Spleen (tissue), 7 donors: ENCODE results near the gene KIF19.

Source experiments
- POLR2A ChIP-seq, 3 donors: fragments of 450-650 bp; IDR thresholded peaks; one replicate each; pipeline ENCODE4 v1.5.1; 2017; ENCODE audit warnings: antibody characterized with exemption in 3 of 3, mild to moderate bottlenecking in 1 of 3
- TF ChIP-seq, protein P1 (sequence below), 11 experiments: fragments of 200-600 bp in 7 of 11; fragments of 450-650 bp in 4 of 11; sonication (generic) in 4 of 11; IDR thresholded peaks in 8 of 11; conservative IDR thresholded peaks in 3 of 11; 1 replicate in 7 of 11; 2 replicates in 4 of 11; pipeline versions ENCODE4 v1.4.0 to v1.8.0; 2016 to 2021; ENCODE audit warnings: antibody characterized with exemption in 11 of 11, inconsistent platforms in 4 of 11, mild to moderate bottlenecking in 1 of 11
- donor health status: DM: no; HTN: no; CAD: no; lungs with moderate emphysema.
- donor health status: DM: no; HTN: no; CAD: no.
- donor health status: DM: no; HTN: no; CAD: no.

DNA sequence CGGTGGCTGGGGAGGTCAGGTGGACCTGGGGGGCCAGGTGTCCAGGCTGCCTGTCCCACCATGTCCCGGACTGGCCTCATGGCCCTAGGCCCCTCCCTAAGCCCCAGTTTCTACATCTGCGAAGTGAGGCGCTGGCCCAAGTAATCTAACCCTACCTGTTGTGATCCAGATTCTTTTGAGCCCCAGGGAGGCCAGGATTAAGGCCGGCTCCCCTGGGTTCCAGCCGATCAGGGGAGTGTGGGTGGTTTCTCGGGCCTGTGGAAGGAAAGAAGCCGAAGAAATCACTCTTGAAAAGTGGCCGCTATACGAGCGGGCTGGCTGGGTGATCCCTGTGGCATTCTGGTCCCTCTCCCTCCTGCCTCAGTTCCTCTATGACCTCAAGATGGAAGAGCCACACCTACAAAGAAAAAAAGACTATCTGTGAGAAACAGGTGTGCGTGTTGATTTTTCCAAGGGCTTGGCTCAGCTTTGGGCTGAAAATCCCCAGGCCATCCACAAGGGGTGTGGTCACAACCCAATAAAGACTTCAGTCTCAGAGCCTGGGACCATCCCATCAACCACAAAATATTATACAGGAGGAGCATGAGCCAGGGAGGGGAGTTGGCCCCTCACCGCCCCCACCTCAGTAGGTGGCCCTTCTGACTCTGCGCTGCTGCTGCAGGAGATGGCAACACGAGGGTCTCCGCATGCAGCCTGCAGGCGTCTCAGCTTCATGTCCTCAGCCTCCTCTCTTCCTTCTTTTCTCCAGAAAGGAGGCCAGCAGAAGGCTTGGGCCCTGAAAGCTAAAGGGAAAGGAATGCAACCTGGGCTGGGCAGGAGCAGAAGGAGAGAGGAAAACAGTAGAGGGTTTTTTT is 61.6 kb downstream of the KIF19 start:
- TF ChIP-seq, protein P1, sequence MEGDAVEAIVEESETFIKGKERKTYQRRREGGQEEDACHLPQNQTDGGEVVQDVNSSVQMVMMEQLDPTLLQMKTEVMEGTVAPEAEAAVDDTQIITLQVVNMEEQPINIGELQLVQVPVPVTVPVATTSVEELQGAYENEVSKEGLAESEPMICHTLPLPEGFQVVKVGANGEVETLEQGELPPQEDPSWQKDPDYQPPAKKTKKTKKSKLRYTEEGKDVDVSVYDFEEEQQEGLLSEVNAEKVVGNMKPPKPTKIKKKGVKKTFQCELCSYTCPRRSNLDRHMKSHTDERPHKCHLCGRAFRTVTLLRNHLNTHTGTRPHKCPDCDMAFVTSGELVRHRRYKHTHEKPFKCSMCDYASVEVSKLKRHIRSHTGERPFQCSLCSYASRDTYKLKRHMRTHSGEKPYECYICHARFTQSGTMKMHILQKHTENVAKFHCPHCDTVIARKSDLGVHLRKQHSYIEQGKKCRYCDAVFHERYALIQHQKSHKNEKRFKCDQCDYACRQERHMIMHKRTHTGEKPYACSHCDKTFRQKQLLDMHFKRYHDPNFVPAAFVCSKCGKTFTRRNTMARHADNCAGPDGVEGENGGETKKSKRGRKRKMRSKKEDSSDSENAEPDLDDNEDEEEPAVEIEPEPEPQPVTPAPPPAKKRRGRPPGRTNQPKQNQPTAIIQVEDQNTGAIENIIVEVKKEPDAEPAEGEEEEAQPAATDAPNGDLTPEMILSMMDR (IDR thresholded peaks at IDR 0.05 in 8 of 11, conservative IDR thresholded peaks at IDR 0.05 in 3 of 11): no peak
- TF ChIP-seq POLR2A (IDR thresholded peaks at IDR 0.05): no peak
